ENCODE results near the gene NRROS.
"Not testable (repeated sequence)": the region's sequence is repeated elsewhere in the genome, so short reads cannot be mapped to it uniquely, and the experiment has no call there.

Gene NRROS

GRCh38 chr3:196625331-196625730, 14.2 kb upstream of the NRROS start:
- Histone ChIP-seq H3K27me3 (ENCODE audit: control insufficient read depth, insufficient read depth, low read length) (no peaks in the 10 kb centered on the region), H3K36me3 (ENCODE audit: control insufficient read depth, insufficient read depth, low read length) (no peaks in the 10 kb centered on the region), H3K27ac (ENCODE audit: low read depth, low read length) (no peak overlapping the region), H3K4me1 (ENCODE audit: control insufficient read depth, insufficient read depth, low read length) (0 out of 2 replicates have a peak, but pooled peaks cover 2% of the 10 kb centered on the region), H3K4me3 (ENCODE audit: low read depth, low read length) (no peak overlapping the region), H3K9me3 (ENCODE audit: control insufficient read depth, insufficient read depth, low read length) (no peaks in the 10 kb centered on the region), H3K9ac (ENCODE audit: low read depth, low read length) (no peak overlapping the region)

DNA sequence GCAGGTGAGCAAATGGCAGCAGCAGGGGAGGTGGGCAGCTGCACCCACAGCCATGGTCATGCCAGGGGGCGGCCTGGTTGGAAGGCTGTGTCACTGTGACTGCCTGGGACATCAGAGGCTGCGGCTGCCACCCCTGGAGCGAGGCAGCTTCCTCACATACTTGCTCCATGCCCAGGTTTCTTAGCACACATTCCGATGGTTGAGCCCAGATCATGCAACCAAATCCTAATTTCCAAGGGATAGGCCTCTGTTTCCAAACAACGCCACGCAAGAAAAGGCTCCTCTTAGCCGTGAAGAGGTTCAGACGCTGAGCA, 11.6 kb upstream of the NRROS start:
- Histone ChIP-seq H3K27me3 (ENCODE audit: control insufficient read depth, insufficient read depth, low read length) (no peaks in the 10 kb centered on the region), H3K9me3 (ENCODE audit: control insufficient read depth, insufficient read depth, low read length) (no peaks in the 10 kb centered on the region), H3K4me1 (ENCODE audit: control insufficient read depth, insufficient read depth, low read length) (peaks cover 10% of the 10 kb centered on the region), H3K36me3 (ENCODE audit: control insufficient read depth, insufficient read depth, low read length) (no peaks in the 10 kb centered on the region), H3K4me3 (ENCODE audit: low read depth, low read length) (no peak overlapping the region), H3K27ac (ENCODE audit: low read depth, low read length) (no peak overlapping the region), H3K9ac (ENCODE audit: low read depth, low read length) (no peak overlapping the region)

DNA sequence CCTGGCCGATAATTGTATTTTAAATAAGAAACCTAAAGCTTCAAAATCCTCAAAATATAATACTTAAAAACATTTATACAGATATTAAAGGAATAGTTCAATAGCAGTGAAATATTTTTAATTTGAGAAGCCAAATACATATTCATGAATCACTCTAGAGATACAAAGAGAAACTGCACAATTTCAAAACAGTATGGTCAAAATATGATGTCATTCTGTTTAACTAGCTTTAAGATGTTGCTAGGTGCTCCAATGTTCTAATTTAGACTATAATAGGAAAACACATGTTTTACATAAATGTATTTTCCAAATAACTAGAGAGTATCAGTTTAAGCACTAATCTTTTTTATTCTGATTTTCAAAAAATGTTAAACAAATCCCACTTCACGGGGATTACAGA, 10.3 kb upstream of the NRROS start:
- H3K4me1 ChIP-seq (ENCODE audit: control insufficient read depth, insufficient read depth, low read length): peaks cover 11% of the 10 kb centered on the region
- no peak overlapping the region for H3K27ac ChIP-seq (ENCODE audit: low read depth, low read length)
- no peaks in the 10 kb centered on the region for H3K36me3 ChIP-seq (ENCODE audit: control insufficient read depth, insufficient read depth, low read length)
- no peak overlapping the region for H3K9ac ChIP-seq (ENCODE audit: low read depth, low read length)
- no peaks in the 10 kb centered on the region for H3K27me3 ChIP-seq (ENCODE audit: control insufficient read depth, insufficient read depth, low read length)
- no peak overlapping the region for H3K4me3 ChIP-seq (ENCODE audit: low read depth, low read length)
- no peaks in the 10 kb centered on the region for H3K9me3 ChIP-seq (ENCODE audit: control insufficient read depth, insufficient read depth, low read length)

DNA sequence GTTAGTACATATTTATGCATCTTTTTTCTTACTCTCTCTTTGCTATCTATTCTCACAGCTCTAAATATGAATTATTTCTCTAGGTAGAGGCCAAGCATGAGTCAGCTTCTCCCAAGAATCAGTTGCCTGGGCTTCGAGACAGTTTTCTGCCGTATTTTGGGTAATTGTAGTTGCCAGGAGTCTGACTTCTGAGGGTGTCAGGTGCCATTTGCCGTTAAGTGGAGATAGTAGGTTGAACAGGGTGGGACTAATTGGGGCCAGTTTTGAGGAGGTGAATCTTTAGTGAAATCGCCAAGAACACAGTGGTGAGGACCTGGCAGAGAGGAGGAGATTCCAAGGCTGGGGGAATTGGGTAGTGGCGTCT, 7.8 kb upstream of the NRROS start:
- peaks cover 11% of the 10 kb centered on the region for H3K4me1 ChIP-seq (ENCODE audit: control insufficient read depth, insufficient read depth, low read length)
- H3K9ac ChIP-seq (ENCODE audit: low read depth, low read length): peak overlapping the region; percentile 84
- H3K27ac ChIP-seq (ENCODE audit: low read depth, low read length): peak overlapping the region; percentile 97
- H3K4me3 ChIP-seq (ENCODE audit: low read depth, low read length): peak overlapping the region; percentile 68
- H3K36me3 ChIP-seq (ENCODE audit: control insufficient read depth, insufficient read depth, low read length): no peaks in the 10 kb centered on the region
- H3K9me3 ChIP-seq (ENCODE audit: control insufficient read depth, insufficient read depth, low read length): no peaks in the 10 kb centered on the region
- H3K27me3 ChIP-seq (ENCODE audit: control insufficient read depth, insufficient read depth, low read length): no peaks in the 10 kb centered on the region

DNA sequence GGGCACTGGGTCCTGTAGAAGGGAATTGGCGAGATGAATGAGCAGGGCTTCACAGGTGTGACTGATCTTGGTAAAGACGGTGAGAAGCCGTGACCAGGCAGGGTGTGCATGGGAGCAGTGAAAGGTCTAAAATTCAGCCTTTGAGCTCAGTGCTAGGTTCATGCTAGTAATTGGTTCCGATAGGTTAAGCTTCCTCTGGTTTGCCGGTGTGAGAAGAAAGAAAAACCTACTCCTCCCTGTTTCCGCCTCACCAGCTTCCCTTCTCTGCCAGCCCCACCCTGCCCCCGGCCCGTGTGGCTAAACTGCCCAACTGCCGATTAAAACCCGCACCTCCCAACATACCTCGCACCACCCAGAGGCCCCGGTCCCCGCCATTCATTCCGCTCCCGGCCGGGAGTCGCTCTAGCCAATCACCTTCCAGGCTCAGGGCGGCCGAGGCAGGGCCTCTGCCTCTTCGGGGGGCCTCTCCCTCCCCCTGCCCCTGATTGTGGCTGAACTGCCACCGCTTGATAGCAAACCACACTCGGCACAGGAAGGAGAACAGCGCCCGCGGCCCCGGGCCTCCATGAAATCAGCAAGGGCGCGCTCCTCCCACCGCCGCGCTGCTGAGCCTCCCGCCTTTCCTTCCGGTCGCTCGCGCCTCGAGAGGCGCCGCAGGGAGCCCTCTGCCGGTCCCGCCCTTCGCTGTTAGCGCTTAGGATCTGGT, 7.3 kb upstream of the NRROS start:
- H3K4me3 ChIP-seq (ENCODE audit: low read depth, low read length): peak overlapping the region; percentile 68
- no peaks in the 10 kb centered on the region for H3K27me3 ChIP-seq (ENCODE audit: control insufficient read depth, insufficient read depth, low read length)
- peak overlapping the region; percentile 84 for H3K9ac ChIP-seq (ENCODE audit: low read depth, low read length)
- H3K9me3 ChIP-seq (ENCODE audit: control insufficient read depth, insufficient read depth, low read length): no peaks in the 10 kb centered on the region
- no peaks in the 10 kb centered on the region for H3K36me3 ChIP-seq (ENCODE audit: control insufficient read depth, insufficient read depth, low read length)
- H3K27ac ChIP-seq (ENCODE audit: low read depth, low read length): peak overlapping the region; percentile 97
- peaks cover 11% of the 10 kb centered on the region for H3K4me1 ChIP-seq (ENCODE audit: control insufficient read depth, insufficient read depth, low read length)

DNA sequence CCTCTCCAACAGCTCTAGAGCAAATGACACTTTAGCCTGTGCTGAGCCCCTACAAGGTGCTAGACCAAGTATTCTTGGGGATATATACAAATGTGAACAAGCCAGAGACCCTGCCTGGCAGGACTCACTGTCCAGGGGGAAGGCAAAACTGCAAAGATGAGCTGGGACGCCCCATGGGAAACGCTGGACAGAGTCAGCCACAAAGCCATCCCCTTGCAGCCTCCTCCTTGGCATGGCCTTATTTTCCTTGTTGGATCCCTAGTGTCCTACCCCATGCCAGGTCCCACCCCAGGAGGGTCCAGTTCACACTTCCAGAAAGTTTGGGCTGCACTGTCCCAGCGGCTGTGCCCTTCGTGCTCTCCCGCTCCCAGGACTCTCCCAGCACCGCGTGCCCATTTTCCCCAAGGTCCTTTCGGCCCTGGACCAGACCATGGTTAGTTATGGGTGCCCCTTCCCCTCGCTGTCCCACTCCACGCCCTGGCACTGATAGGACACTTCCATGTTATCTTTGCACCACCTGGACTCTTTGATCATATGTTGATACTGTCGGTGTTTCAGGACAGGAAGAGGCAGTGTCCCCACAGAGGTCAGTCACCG, 5.8 kb upstream of the NRROS start:
- no peaks in the 10 kb centered on the region for H3K9me3 ChIP-seq (ENCODE audit: control insufficient read depth, insufficient read depth, low read length)
- no peak overlapping the region for H3K9ac ChIP-seq (ENCODE audit: low read depth, low read length)
- peaks cover 11% of the 10 kb centered on the region for H3K4me1 ChIP-seq (ENCODE audit: control insufficient read depth, insufficient read depth, low read length)
- no peak overlapping the region for H3K27ac ChIP-seq (ENCODE audit: low read depth, low read length)
- no peaks in the 10 kb centered on the region for H3K36me3 ChIP-seq (ENCODE audit: control insufficient read depth, insufficient read depth, low read length)
- no peak overlapping the region for H3K4me3 ChIP-seq (ENCODE audit: low read depth, low read length)
- peaks cover 2% of the 10 kb centered on the region for H3K27me3 ChIP-seq (ENCODE audit: control insufficient read depth, insufficient read depth, low read length)

DNA sequence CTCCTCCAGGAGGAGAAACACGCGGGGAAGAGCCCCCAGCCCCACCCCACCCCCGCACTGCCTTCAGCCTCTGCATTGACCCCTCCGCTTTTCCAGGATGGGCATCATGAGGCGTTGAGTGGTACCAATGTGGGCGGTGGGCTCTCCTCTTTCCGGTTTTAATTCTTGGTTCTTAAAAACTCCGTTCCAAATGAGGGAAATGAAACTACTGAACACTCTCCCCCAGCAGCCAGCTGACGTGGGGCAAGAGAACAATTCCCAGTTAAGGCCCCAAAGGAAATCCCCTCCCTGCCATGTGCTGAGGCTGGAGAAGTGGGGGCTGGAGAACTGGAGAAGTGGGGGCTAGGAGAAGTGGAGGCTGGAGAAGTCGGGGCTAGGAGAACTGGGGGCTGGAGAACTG, 5.3 kb upstream of the NRROS start:
- Histone ChIP-seq H3K27me3 (ENCODE audit: control insufficient read depth, insufficient read depth, low read length) (peaks cover 7% of the 10 kb centered on the region), H3K36me3 (ENCODE audit: control insufficient read depth, insufficient read depth, low read length) (no peaks in the 10 kb centered on the region), H3K4me3 (ENCODE audit: low read depth, low read length) (no peak overlapping the region), H3K4me1 (ENCODE audit: control insufficient read depth, insufficient read depth, low read length) (peaks cover 16% of the 10 kb centered on the region), H3K27ac (ENCODE audit: low read depth, low read length) (no peak overlapping the region), H3K9ac (ENCODE audit: low read depth, low read length) (no peak overlapping the region), H3K9me3 (ENCODE audit: control insufficient read depth, insufficient read depth, low read length) (no peaks in the 10 kb centered on the region)

- Histone ChIP-seq H3K9me3 (ENCODE audit: control insufficient read depth, insufficient read depth, low read length) (no peaks in the 10 kb centered on the region), H3K27me3 (ENCODE audit: control insufficient read depth, insufficient read depth, low read length) (peaks cover 10% of the 10 kb centered on the region), H3K4me3 (ENCODE audit: low read depth, low read length) (no peak overlapping the region), H3K4me1 (ENCODE audit: control insufficient read depth, insufficient read depth, low read length) (peaks cover 17% of the 10 kb centered on the region), H3K9ac (ENCODE audit: low read depth, low read length) (no peak overlapping the region), H3K36me3 (ENCODE audit: control insufficient read depth, insufficient read depth, low read length) (no peaks in the 10 kb centered on the region), H3K27ac (ENCODE audit: low read depth, low read length) (no peak overlapping the region)
Measured at GRCh38 chr3:196634829-196635228, 4.7 kb upstream of the NRROS start.

GRCh38 chr3:196636369-196637349, 2.8 kb upstream of the NRROS start:
- no peaks in the 10 kb centered on the region for H3K9me3 ChIP-seq (ENCODE audit: control insufficient read depth, insufficient read depth, low read length)
- H3K9ac ChIP-seq (ENCODE audit: low read depth, low read length): no peak overlapping the region
- H3K36me3 ChIP-seq (ENCODE audit: control insufficient read depth, insufficient read depth, low read length): no peaks in the 10 kb centered on the region
- no peak overlapping the region for H3K4me3 ChIP-seq (ENCODE audit: low read depth, low read length)
- no peak overlapping the region for H3K27ac ChIP-seq (ENCODE audit: low read depth, low read length)
- peaks cover 14% of the 10 kb centered on the region for H3K27me3 ChIP-seq (ENCODE audit: control insufficient read depth, insufficient read depth, low read length)
- H3K4me1 ChIP-seq (ENCODE audit: control insufficient read depth, insufficient read depth, low read length): peaks cover 13% of the 10 kb centered on the region

DNA sequence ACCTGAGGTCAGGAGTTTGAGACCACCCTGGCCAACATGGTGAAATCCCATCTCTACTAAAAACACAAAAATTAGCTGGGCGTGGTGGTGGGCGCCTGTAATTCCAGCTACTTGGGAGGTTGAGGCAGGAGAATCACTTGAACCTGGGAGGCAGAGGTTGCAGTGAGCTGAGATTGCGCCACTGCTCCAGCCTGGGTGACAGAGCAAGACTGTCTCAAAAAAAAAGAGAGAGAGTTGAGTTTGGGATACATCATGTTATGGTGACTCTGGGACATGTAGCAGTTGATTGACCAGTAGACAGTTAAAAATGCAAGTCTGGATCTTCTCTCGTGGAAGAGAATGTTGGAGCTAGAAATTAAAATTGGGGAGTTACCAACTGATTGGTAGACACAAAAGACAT, 1.6 kb upstream of the NRROS start:
- not testable (repeated sequence) for H3K36me3 ChIP-seq (ENCODE audit: control insufficient read depth, insufficient read depth, low read length); H3K9ac ChIP-seq (ENCODE audit: low read depth, low read length); H3K4me1 ChIP-seq (ENCODE audit: control insufficient read depth, insufficient read depth, low read length); H3K27ac ChIP-seq (ENCODE audit: low read depth, low read length); H3K4me3 ChIP-seq (ENCODE audit: low read depth, low read length); H3K9me3 ChIP-seq (ENCODE audit: control insufficient read depth, insufficient read depth, low read length)
- H3K27me3 ChIP-seq (ENCODE audit: control insufficient read depth, insufficient read depth, low read length): peaks cover 14% of the 10 kb centered on the region
